ENCODE measurements around the gene PDYN.

The PDYN gene

GRCh38 chr20:1953621-1954020 lies 40.2 kb downstream of the PDYN start:
- H3K27me3 Mint-ChIP-seq, result peaks cover 29 to 51% of the 10 kb centered on the region in 2 donors
- H3K9me3 Mint-ChIP-seq, result no peaks in the 10 kb centered on the region
- no peak overlapping the region for H3K27ac Mint-ChIP-seq
- no peak overlapping the region for H3K4me3 Mint-ChIP-seq
- DNase-seq (no peak), ATAC-seq (replicated peaks) (no peak)
- H3K36me3 Mint-ChIP-seq (ENCODE audit: insufficient read depth), result no peaks in the 10 kb centered on the region
- no peaks in the 10 kb centered on the region for H3K4me1 Mint-ChIP-seq (ENCODE audit: low read depth in 2 of 2)

DNA sequence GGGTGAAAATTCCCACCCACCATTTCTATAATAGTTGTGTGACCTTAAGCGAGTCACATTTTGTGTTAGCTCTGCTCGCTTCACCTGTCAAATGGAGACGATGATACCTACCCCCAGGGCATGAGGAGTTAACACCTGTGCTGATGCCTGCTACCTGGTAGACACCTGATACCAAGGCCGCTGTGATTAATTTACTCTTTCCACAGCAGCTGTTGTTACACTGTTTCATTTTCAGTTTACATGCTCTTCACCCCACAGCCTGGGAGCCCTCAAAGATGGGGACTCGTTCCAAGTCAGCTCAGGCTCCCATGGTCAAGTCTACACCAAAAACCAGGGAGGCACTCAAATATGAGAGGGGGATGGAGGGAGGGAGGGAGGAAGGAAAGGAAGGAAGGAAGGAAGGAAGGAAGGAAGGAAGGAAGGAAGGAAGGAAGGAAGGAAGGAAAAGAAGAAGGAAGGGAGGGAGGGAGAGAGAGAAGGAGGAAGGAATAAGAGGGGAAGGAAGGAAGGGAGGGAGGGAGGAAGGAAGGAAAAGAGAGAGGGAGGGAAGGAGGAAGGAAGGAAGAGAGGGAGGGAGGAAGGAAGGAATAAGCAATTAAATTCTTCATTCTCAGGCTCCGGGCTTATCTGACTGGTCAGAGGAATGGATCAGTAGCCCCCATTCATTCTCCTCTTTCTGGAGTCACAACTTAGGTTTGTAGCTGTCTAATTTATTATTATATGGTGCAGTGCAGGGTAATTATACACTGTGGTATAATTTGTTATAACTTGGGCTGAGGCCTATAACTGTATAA lies 40.9 kb downstream of the PDYN start:
- no peaks in the 10 kb centered on the region for H3K9me3 Mint-ChIP-seq
- no peak for ATAC-seq (replicated peaks)
- no peak for DNase-seq
- H3K27me3 Mint-ChIP-seq, result peaks cover 36 to 58% of the 10 kb centered on the region in 2 donors
- no peak overlapping the region for H3K27ac Mint-ChIP-seq
- H3K4me3 Mint-ChIP-seq, result no peak overlapping the region
- H3K36me3 Mint-ChIP-seq (ENCODE audit: insufficient read depth), result no peaks in the 10 kb centered on the region
- no peaks in the 10 kb centered on the region for H3K4me1 Mint-ChIP-seq (ENCODE audit: low read depth in 2 of 2)

GRCh38 chr20:1951436-1952115 lies 42.3 kb downstream of the PDYN start:
- no peaks in the 10 kb centered on the region for H3K4me1 Mint-ChIP-seq (ENCODE audit: low read depth in 2 of 2)
- no peaks in the 10 kb centered on the region for H3K9me3 Mint-ChIP-seq
- peaks cover 42 to 62% of the 10 kb centered on the region in 2 donors for H3K27me3 Mint-ChIP-seq
- no peaks in the 10 kb centered on the region for H3K36me3 Mint-ChIP-seq (ENCODE audit: insufficient read depth)
- no peak overlapping the region for H3K4me3 Mint-ChIP-seq
- H3K27ac Mint-ChIP-seq, result no peak overlapping the region
- DNase-seq (no peak), ATAC-seq (replicated peaks) (no peak)

DNA sequence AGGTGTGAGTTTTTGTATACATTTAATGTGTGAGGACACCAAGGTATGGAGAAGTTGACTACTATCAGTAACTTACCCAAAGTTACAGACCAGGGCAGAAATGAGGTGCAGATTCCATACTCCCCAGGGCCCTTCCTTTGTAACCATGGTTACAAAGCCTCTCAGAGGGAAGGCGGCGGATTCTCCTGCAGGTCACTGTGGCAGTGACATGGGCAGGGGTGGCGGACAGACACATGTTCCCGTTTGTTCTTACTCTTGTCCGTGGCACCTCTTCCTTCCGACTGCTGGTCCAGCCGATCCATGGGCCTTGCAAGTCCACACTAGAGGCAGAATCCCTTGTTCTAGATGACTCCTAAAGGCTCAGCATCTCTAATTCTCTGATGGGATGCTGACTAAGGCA lies 43.0 kb downstream of the PDYN start:
- no peak for DNase-seq
- no peaks in the 10 kb centered on the region for H3K36me3 Mint-ChIP-seq (ENCODE audit: insufficient read depth)
- H3K27me3 Mint-ChIP-seq, result peaks cover 43 to 68% of the 10 kb centered on the region in 2 donors
- H3K27ac Mint-ChIP-seq, result no peak overlapping the region
- no peak for ATAC-seq (replicated peaks)
- no peak overlapping the region for H3K4me3 Mint-ChIP-seq
- H3K4me1 Mint-ChIP-seq (ENCODE audit: low read depth in 2 of 2), result no peaks in the 10 kb centered on the region
- no peaks in the 10 kb centered on the region for H3K9me3 Mint-ChIP-seq

- Mint-ChIP-seq H3K4me3 (no peak overlapping the region), H3K9me3 (no peaks in the 10 kb centered on the region), H3K27ac (no peak overlapping the region), H3K27me3 (peaks cover 51 to 70% of the 10 kb centered on the region in 2 donors), H3K36me3 (ENCODE audit: insufficient read depth) (no peaks in the 10 kb centered on the region), H3K4me1 (ENCODE audit: low read depth in 2 of 2) (no peaks in the 10 kb centered on the region)
- no peak for ATAC-seq (replicated peaks)
- no peak for DNase-seq
These were observed 44.3 kb downstream of the PDYN start for GRCh38 chr20:1949347-1950100.

DNA sequence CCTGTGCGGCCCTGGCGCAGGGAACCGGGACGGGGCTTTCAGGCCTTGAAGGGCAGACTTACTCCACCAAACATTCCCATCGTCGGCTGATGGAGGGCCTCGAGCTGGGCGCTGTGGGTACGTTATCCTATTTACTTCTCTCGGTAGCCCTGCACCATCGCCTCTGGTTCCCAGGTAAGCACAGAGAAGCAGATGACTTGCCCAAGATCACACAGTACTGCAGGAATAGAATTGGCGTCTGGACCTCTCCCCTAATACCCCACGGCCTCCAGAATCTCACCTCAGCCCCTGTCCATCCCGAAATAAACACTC lies 46.4 kb downstream of the PDYN start:
- DNase-seq, result no peak
- Mint-ChIP-seq H3K4me3 (no peak overlapping the region), H3K9me3 (no peaks in the 10 kb centered on the region), H3K4me1 (ENCODE audit: low read depth in 2 of 2) (no peaks in the 10 kb centered on the region), H3K36me3 (ENCODE audit: insufficient read depth) (no peaks in the 10 kb centered on the region), H3K27me3 (peaks cover 68 to 90% of the 10 kb centered on the region in 2 donors), H3K27ac (no peak overlapping the region)
- ATAC-seq (replicated peaks), result no peak

GRCh38 chr20:1946762-1947534 lies 46.9 kb downstream of the PDYN start:
- Mint-ChIP-seq H3K4me3 (no peak overlapping the region), H3K27me3 (peaks cover 72 to 96% of the 10 kb centered on the region in 2 donors), H3K9me3 (no peaks in the 10 kb centered on the region), H3K36me3 (ENCODE audit: insufficient read depth) (no peaks in the 10 kb centered on the region), H3K4me1 (ENCODE audit: low read depth in 2 of 2) (no peaks in the 10 kb centered on the region), H3K27ac (no peak overlapping the region)
- ATAC-seq (replicated peaks) (no peak), DNase-seq (no peak)

- no peak overlapping the region for H3K4me3 Mint-ChIP-seq
- H3K27ac Mint-ChIP-seq, result no peak overlapping the region
- peaks cover 68 to 100% of the 10 kb centered on the region in 2 donors for H3K27me3 Mint-ChIP-seq
- no peaks in the 10 kb centered on the region for H3K9me3 Mint-ChIP-seq
- no peaks in the 10 kb centered on the region for H3K36me3 Mint-ChIP-seq (ENCODE audit: insufficient read depth)
- H3K4me1 Mint-ChIP-seq (ENCODE audit: low read depth in 2 of 2), result no peaks in the 10 kb centered on the region
- DNase-seq (no peak), ATAC-seq (replicated peaks) (no peak)
These were observed 47.5 kb downstream of the PDYN start for GRCh38 chr20:1946442-1946761.

GRCh38 chr20:1945660-1946059 lies 48.2 kb downstream of the PDYN start:
- ATAC-seq (replicated peaks), result no peak
- DNase-seq, result no peak
- Mint-ChIP-seq H3K4me1 (ENCODE audit: low read depth in 2 of 2) (no peaks in the 10 kb centered on the region), H3K9me3 (no peaks in the 10 kb centered on the region), H3K27me3 (peaks cover 68 to 100% of the 10 kb centered on the region in 2 donors), H3K4me3 (no peak overlapping the region), H3K36me3 (ENCODE audit: insufficient read depth) (no peaks in the 10 kb centered on the region), H3K27ac (no peak overlapping the region)

DNA sequence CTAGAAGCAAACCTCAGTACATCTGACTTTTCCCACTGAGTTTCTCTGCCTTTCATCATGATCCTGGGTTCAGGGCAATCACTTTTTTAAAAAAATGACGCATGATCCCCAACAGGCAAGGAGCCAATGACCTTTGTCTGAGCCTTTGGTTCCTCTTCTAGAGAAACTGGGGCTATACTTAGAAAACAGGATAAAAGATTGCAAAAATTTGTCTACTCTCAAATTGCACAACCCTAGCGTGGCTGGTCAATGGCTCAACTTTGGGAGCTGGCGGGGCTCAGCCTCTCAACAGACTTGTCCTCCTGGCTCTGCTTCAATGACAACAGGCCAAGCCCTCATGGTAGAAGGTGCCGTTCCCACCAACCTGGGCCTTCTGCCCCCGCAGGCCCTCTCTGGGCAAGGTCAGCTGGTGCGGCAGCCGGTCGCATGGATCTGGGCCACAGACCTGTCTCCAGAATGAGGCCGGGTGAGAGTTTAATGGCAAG lies 48.7 kb downstream of the PDYN start:
- peaks cover 66 to 100% of the 10 kb centered on the region in 2 donors for H3K27me3 Mint-ChIP-seq
- ATAC-seq (replicated peaks) (peak; percentile 16), DNase-seq (no peak)
- no peak overlapping the region for H3K27ac Mint-ChIP-seq
- no peaks in the 10 kb centered on the region for H3K4me1 Mint-ChIP-seq (ENCODE audit: low read depth in 2 of 2)
- no peaks in the 10 kb centered on the region for H3K9me3 Mint-ChIP-seq
- H3K4me3 Mint-ChIP-seq, result no peak overlapping the region
- no peaks in the 10 kb centered on the region for H3K36me3 Mint-ChIP-seq (ENCODE audit: insufficient read depth)

DNA sequence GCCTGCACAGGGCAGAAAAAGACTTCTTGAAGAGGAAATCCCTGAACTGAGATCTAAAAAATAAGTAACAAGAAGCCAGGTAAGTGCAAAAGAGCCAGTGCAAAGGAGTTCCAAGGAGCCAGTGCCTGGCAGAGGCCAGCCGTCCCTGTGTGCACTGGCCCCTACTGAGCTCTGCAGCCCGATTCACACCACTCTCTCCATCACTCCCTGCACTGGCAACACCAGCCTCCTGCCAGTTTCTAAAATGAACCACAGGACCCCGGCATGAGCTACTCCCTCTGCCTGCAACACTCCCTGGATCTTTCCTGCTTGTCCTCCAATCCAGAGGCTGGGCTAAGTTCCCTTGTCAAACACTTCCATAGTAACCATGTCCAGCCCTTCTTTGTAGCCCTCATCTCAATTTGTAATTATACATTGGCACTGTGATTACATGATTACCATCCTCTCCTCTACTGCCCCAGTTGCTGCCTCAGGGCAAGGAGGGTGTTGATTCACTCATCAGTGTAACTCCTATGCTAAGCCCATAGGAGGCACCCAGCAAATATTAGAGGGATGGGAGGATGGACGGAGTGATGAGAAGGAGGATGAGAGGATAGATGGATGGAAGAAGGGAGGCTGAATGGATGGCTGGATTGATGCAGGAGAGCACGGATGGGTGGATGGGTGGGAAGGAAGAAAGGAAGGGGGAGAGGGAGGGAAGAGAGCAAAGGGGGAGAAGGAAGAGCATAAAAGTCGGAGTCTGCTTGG lies 49.3 kb downstream of the PDYN start:
- ATAC-seq (replicated peaks), result no peak

DNA sequence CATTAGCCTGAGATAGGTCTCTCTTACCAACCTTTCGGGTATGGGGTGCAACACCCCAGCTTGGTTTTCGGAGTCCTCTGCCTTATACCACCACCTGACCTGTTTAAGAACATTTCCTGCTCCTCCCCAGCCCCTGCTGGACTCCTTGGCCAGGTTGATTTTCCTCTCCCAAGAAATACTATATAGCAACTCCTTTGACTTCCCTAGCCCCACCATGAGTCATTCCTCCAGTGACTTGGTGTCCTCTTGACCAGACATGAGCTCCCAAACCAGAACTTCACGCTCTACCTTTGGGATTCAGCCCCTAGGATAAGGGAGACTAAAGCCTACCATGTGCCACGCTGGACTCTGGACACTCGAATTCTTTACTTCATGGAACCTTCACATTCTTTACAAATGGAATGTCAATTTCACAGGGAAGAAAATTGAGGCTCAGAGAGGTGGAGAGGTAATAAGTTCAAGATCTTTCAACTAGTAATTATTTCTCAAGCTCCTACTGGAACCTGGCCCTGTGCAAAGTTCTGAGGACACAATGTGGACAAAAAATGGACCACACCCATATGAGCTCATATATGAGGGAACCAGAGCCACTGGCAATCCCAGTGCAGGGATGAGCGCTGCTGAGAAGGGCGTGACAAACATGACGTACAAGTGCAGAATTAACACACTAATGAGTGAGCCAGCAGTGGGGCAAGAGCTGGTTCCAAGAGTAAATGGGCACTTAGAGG lies 50.4 kb downstream of the PDYN start:
- no peaks in the 10 kb centered on the region for H3K9me3 Mint-ChIP-seq
- peaks cover 3% of the 10 kb centered on the region for H3K36me3 Mint-ChIP-seq (ENCODE audit: insufficient read depth)
- no peaks in the 10 kb centered on the region for H3K4me1 Mint-ChIP-seq (ENCODE audit: low read depth in 2 of 2)
- DNase-seq (no peak), ATAC-seq (replicated peaks) (no peak)
- no peak overlapping the region for H3K27ac Mint-ChIP-seq
- no peak overlapping the region for H3K4me3 Mint-ChIP-seq
- H3K27me3 Mint-ChIP-seq, result peaks cover 55 to 95% of the 10 kb centered on the region in 2 donors

More for the DNA sequence above, 49.3 kb downstream of the PDYN start:
- Mint-ChIP-seq H3K9me3 (no peaks in the 10 kb centered on the region), H3K36me3 (ENCODE audit: insufficient read depth) (peaks cover 3% of the 10 kb centered on the region), H3K27ac (no peak overlapping the region), H3K4me1 (ENCODE audit: low read depth in 2 of 2) (no peaks in the 10 kb centered on the region), H3K4me3 (no peak overlapping the region), H3K27me3 (peaks cover 59 to 97% of the 10 kb centered on the region in 2 donors)
- DNase-seq, result no peak
